HG03342 (cell line): ENCODE data around the gene SRRM3.
"Not testable (repeated sequence)": the region's sequence is repeated elsewhere in the genome, so short reads cannot be mapped to it uniquely, and the experiment has no call there.

Source experiments
- ATAC-seq: cut with Tn5 transposase; IDR thresholded peaks from one replicate; pipeline ENCODE4 v1.9.1; 2021; ENCODE audit warnings: mild to moderate bottlenecking, moderate library complexity; ENCODE audit not compliant: unreplicated experiment

Gene SRRM3

DNA sequence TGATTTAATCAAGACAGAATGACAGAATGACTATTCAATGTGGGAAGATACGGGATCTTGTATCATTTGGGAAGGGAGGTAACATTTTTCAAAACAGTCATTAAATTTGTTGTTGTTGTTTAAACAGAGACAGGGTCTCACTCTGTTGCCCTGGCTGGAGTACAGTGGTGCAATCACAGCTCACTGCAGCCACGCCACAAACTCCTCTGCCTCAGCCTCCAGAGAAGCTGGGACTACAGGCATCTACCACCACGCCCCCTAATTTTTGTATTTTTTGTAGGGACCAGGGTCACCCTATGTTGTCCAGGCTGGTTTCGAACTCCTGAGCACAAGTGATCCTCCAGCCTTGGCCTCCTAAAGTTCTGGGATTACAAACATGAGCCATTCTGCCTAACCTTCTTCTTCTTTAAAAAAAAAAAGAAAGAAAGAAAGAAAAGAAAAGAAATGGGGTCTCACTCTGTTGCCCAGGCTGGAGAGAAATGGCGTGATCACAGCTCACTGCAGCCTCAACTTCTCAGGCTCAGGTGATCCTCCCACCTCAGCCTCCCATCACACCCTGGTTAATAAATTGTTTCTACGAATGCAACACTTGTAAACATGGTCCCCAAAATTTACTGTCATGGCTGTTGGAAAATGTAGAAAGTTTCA is 132.7 kb downstream of the SRRM3 start:
- ATAC-seq, result no peak

DNA sequence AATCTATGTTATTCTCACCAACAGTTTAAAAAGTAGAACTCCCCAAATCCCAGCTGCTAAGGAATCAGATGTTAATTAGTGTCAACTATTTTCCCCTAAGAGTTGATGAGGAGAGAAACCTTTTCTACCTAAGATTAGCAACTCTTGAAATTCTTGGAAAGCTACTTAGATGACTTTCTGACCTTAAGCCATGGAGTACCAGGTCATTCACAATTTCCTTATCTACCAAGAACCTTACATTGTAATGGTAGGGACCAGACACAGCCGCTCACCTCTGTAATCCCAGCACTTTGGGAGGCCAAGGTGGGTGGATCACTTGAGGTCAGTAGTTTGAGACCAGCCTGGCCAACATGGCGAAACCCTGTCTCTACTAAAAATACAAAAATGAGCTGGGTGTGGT is 133.7 kb downstream of the SRRM3 start:
- not testable (repeated sequence) for ATAC-seq

DNA sequence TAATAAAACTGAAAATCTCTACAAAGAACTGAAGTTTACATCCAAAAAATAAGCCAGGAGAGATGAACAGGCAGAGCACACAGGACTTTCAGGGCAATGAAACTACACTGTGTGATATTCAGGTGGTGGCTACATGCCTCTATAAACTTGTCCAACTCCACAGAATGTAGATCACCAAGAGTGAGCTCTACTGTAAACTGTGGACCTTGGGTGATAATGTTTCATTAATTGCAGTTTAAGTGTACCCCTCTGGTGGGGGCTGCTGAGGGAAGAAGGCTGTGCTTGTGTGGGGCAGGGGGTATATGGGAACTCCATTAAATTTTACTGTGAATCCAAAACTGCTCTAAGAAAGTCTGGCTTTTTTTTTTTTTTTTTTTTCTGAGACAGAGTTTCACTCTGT is 134.4 kb downstream of the SRRM3 start:
- ATAC-seq, result no peak
